HTR-8/SVneo (cell line): ENCODE measurements around the gene CORIN.
"Not testable (repeated sequence)": the region's sequence is repeated elsewhere in the genome, so short reads cannot be mapped to it uniquely, and the experiment has no call there.

Experiments
- DNase-seq: peaks from one replicate; pipeline ENCODE4 v3.0.0; 2011; ENCODE audit warnings: low spot score, mixed read lengths; ENCODE audit not compliant: insufficient read length
- FAIRE-seq: peaks from 2 replicates; lab custom pipeline; 2011; peaks lifted over from hg19 to GRCh38; lab: Jason Lieb, UNC

CORIN gene

DNA sequence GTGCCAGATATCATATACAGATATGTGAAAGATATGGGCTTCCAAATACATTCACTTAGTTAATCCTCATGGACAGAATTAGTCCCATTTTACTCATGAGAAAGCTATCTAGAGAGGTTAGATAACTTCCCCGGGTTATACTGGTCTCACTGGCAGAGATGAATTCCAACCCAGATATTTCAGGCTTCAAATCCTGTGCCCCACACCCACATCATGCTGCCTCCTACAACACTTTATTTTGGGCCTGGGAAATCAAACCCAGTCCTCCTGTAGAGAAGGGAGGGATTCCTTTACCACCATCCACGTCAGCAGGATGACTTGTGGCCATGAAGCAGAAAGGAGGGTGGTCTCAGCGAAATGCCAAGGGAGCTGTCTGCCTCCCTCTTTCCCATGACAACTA lies 239.0 kb downstream of the CORIN start:
- FAIRE-seq (no peak), DNase-seq (no peak)

DNA sequence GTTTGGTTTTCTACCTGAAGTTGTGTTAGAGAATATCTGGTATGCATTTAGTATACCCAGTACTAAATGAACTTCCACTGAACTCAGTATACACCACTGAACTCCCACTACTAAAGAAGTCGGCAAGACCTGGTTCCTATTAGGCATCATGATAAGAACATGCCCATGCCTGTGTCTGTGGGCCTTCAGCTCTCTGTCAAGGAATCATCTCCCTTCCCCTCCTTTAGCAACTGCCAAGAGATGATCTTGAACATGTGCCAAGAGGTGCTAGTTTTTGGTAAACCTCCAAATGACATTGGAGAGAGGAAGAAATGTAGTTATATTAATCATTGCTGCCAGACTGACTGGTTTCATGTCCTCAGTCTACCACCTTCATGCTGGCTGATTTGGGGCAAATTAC lies 239.5 kb downstream of the CORIN start:
- FAIRE-seq: no peak

DNA sequence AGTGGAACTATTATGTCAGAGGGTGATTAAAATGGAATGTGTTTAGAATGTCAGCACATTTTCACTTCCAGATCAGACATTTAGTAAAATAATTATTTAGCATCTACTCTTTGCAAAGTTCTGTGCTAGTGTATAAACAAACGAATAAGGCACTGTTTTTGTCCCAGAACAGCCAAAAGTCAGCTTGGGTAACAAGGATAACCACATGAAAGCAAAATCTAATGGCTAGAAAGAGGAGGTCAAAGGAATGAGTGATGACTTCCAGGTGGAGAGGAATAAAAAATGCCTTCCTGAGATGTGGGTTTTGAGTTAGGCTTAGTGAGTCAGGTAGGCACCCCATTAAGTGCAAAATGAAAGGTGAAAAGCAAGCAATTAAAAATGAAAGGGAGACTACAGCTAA lies 240.2 kb downstream of the CORIN start:
- FAIRE-seq: no peak
- no peak for DNase-seq

More for the DNA sequence above, 239.5 kb downstream of the CORIN start:
- no peak for DNase-seq

DNA sequence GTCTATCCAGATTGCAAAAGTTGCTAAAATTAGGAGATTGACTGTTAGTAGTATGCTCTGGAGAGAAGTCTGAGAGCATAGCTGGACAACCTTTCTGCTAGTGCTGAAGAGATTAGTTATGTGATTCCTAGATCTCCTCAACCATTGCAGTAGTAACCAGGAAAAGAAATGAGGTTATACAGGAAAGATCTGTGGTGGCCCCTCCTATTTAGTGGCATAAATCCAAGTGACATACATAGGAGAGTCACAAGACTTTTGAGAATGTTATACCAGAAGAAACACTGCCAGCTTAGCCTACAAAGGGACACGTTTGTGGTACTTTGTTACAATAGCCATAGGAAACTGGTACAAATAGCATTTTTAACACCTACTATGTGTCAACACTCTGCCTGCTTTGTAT lies 247.5 kb downstream of the CORIN start:
- FAIRE-seq: no peak
- DNase-seq: no peak

DNA sequence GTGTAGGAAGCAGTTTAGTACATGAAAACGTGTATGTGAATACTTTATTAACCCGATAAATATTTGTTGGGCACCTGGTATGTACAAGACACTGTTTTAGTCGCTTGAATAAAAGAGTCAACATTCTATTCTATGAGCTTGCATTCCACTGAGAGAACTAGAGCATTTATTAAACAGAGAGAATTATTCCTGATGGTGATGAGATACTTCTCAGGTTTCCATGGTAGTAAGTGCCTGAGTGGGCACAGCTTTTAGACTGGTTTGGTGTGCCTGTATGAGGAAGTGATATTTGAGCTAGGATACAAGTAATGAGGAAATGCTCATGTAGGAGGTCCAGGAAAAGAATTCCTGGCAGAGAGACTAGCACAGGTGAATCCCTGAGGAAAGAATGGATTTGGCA lies 258.6 kb downstream of the CORIN start:
- FAIRE-seq (no peak), DNase-seq (no peak)

DNA sequence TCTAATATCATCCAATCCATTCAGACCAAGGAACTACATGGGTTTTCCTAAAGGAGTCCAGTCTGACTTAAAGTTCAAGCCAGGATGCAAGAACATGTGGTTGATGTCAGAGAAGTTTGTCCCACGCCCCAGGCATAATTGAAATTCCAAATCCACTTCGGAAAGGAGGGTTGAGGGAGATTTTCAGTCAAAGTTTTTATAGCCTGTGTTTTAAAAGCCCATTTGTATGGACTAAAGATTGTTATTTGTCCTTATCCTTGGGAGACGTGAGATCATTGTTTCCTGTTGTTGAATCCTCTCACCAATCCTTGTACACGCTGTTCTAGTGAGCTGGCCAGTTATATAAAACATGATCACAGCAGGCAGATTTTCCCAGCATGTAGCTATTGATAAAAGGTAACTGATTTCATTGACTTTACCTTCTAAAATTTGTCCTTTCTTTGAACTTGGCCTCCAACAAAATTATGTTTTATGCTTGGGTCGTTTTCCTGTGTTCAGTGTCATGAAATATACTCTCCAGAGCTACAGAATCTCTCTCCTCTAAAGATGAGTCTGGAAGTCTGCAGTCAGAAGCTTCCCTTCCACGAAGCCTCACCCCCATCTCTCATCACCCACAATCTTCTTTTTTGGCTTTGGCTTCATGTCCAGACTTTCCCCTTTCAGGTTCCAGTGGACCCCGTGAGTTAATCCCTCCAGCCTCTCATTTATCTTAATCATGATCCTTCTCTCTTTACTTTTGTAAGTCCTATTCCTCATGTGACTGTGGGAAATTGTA lies 259.9 kb downstream of the CORIN start:
- DNase-seq: no peak
- no peak for FAIRE-seq

DNA sequence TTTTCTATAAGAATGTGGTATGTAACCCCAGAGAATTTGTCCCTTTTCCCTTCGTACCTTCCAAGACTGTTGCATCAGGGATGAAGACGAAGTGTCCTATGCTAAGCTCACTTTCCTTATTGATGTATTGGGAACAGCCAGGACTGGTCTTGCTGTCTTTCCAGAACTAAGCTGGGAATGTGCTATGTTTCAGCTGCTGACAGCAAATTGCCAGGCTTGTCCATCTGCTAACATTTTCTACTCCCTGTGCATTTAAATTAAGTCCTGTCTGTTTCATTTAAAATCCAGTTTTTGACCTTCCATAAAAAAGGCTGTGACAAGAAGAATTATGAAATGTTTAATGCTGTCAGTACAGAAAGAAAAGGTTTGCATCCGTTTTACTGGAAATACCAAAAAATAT lies 264.9 kb downstream of the CORIN start:
- no peak for DNase-seq
- no peak for FAIRE-seq

DNA sequence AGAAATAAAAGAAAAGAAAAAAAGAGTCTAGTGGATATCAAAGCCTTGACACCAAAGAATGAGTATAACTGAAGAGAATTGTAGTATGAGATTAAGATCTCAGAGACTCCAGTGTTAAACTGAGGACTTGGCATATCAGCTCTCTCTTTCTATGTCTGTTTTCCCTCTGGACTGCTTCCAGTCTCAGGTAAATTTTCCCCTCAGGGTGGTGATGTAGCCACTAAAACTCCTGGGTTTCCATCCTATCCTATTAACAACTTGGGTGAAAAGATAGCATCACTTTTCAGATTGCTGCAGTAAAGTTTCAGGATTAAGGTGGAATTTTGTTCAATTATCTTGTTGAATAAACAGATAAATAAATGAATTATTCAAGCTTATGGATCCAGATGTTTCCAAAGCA lies 267.1 kb downstream of the CORIN start:
- no peak for DNase-seq
- FAIRE-seq: no peak

DNA sequence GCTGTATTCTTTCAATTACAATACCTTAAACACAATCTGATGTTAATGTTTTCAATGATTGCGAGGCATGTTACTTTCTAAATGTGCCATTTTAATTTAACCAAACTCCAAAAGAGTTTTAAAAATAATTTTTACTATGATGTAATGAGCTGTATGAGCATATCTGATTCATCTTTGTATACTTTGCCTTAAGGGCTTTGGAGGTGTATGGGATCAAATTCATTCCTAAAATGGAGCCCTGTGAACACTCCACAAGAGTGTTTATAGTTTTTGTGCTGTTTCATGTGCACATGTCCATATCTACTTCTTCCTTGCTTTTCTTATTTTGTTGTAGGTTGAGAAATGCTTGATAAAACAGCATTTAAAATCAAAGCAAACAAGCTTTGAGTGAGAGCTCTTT lies 270.4 kb downstream of the CORIN start:
- FAIRE-seq: no peak

DNA sequence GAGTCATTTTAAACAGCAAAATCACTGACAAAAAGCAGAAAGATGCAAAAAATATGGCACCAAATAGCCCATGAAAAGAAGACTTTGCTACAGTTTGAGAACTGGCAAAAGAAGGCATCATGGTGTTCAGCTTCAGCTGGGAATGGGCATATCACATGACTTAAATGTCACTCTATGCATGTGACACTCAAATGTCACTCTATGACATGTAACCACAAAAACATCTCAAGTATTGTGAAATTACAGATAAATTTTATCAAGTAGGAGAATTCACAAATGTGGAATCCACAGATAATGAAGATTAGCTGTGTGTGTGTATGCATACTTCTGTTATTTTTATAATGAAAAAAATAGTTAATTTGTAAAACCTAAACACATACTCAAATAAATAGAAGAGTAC lies 270.9 kb downstream of the CORIN start:
- FAIRE-seq (no peak), DNase-seq (no peak)

More for the DNA sequence above, 270.4 kb downstream of the CORIN start:
- no peak for DNase-seq

DNA sequence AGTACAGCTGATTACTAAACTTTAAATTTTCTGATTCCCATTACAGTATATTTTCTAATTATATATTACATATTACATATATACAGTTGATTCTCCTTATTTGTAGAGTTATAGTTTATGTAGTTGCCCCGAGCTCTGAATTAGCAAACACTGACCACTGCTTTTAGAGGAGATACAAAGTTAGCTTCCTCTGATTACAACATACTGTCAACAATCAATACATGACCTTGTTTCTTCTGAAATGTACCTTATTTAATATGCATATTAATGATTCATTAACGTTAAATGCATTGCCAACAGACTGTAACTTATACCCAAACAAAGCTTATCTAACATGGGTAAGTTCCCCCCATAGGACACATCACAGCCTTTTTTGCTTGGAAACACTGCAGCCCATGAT lies 271.3 kb downstream of the CORIN start:
- FAIRE-seq: no peak
- no peak for DNase-seq

DNA sequence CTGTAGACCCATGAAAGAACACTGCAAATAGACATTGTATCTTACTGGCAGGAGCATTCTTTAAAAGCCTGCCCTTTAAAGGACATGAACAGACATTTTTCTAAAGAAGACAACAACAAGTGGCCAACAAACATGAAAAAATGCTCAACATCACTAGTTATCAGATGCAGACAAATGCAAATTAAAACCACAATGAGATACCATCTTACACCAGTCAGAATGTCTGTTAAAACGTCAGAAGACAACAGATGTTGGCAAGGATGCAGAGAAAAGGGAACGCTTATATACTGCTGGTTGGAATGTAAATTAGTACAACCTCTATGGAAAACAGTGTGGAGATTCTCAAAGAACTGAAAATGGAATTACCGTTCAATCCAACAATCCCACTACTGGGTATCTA lies 275.6 kb downstream of the CORIN start:
- no peak for FAIRE-seq

DNA sequence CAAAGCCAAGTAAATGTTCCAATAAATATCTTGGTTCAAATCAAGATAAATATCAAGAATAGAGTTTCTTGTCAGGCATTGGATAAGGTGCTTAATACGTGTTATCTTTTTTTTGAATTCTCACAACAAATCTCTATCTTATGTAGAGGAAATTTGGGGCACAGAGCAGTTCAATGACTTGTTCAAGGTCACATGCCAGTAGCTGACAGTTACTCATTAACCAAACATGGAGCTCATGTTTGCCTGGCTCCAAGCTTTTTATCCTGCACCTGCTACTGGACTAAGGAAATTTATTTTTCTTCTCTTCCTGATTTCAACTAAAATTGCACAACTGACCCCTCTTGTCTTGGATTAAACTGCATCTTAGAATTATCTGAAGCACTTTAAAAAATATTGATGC lies 276.5 kb downstream of the CORIN start:
- FAIRE-seq (no peak), DNase-seq (no peak)

More for the DNA sequence above, 275.6 kb downstream of the CORIN start:
- no peak for DNase-seq

DNA sequence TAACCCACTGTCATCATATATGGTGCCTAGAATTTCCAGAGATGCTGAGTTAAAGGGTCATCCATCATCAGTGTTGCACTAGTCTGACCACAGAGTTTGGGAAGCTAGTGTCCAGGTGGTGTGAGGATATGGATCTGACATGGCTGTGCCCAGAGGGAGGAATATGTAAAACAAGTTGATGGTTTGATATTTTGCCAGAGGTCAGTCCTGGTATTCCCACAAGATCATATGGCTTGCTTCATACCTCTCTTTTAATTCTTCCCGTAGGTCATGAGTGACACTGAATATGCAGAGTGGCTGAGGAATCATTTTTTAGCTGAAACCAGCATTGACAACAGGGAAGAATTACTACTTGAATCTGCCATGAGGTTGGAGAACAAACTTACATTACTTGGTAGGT lies 277.2 kb downstream of the CORIN start:
- no peak for DNase-seq
- no peak for FAIRE-seq

DNA sequence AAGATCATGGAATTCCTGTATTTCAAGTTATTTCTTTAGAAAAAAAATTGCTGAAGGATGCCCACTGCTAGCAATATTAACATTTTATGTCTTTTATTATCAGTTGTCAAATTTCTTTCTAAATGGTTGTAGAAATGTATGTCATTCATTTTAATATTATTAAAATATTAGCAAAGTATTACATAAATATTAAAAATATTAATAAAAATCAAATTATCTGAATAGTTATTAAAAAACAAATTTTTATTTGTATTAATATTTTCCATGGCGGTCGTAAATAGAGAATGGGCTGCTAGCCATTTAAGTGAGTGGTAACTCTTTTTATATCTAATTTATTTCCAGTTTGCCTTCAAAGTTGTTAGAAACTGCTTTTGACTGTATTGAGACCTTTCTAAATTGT lies 280.6 kb downstream of the CORIN start:
- DNase-seq (no peak), FAIRE-seq (no peak)

DNA sequence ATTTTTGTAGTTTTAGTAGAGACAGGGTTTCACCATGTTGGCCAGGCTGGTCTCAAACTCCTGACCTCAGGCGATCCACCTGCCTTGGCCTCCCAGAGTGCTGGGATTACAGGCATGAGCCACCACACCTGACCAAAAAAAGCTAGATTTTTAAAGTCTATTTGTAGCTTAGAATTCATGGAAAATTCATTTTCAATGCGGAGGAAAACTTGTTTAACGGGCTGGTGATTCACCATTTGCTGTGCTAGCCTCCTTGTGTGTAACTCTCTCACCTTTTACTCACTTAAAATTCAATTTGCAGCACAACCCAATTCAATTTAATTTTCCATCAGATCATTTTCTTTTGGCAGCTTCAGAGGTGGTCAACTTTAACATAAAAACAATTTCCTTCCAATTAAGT lies 281.9 kb downstream of the CORIN start:
- not testable (repeated sequence) for FAIRE-seq, DNase-seq

DNA sequence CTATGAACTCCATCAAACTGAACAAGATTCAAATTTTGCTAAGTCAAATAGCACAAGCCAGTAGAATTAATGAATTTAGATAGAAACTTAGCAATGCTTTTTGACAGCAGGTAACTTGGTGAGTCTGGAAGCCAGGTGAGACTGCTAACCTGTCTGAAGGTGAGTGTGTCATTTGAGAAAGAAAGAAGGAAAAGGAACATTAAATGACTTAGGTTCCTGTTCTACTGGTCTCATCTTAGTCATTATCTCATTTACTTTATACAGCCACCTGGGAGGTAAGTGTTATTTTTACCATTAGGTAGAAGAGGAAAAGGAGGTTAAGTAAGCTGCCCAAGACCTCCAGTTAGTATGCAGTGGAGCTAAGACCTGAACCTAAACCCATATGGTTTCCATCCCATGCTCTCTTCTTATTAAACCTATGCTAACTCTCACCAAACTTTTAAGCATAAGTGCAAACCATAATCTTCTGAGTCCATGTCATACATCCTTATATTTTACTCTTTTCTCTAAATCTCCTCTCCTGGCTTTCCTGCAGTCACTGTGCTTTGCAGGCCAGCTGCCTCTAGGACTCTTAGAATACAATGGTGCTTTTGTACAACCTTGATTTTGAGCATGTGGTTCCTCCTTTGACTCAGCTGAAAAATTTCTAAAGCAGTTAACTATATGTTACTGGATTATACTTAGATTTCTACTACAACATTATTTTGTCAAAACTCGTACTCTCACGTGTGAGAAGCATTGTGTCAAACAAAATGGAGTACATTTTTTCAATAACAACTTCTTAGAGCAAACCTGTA lies 284.3 kb downstream of the CORIN start:
- FAIRE-seq (no peak), DNase-seq (no peak)

DNA sequence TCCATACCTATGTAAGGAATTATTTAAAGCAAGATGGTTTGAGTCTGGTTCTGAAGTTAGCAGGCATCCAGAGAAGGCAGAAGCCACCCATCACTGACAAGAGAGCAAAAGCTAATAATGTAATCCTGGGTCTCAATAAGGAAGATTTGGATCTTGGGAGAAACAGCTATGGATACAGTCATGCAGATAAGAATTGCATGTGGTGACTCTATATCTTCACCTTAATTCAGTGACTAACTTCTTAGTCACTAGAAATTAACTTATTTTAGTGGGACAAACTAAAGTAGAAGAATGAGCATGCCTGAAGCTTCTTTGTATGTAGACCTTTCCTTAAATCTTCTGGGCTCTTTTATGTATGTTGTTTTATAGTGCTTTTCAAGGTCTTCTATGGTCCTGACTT lies 286.2 kb downstream of the CORIN start:
- FAIRE-seq (no peak), DNase-seq (no peak)

DNA sequence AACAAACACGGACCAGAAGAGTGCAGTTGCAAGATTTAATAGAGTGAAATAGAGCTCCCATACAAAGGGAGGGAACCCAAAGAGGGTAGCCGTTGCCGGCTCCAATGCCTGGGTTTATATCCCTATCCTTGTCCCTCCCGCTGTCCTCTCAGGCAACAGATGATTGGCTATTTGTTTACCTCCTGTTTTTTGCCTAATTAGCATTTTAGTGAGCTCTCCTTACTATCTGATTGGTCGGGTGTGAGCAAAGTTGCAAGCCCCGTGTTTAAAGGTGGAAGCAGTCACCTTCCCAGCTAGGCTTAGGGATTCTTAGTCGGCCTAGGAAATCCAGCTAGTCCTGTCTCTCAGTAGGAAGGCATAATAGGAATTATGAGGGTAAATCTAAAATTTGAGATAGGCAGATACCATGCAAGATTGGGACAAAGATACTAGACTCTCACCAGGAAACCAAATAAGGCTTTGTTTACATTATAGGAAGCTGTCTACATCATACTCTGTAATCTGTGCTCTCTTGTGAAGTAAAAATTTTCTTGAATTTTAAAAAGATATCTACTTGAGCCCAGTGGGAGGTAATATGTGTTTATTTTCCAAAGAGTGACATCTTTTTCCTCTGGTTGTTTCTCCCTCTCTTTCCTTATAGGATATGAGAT lies 286.8 kb downstream of the CORIN start:
- no peak for FAIRE-seq
- DNase-seq: no peak

DNA sequence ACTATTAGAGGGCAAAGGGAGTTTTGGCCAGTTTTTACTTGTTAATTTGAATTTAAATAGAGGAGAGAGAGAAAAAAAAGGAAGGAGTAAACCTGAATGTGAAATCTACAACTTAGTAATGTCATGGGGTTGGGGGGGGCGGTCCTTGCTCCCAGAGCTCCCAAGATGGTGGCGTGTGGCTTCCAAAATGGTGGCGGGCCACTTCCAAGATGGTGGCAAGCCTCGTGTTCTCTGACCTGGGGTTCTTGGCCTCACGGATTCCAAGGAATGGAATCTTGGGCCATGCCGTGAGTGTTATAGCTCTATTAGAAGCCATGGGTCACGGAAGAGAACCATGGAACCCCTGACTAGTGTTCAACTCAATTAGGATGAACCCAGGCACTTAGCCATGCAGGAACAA lies 287.5 kb downstream of the CORIN start:
- not testable (repeated sequence) for FAIRE-seq, DNase-seq
